Activated CD8-positive, alpha-beta memory T cell treated with anti-CD3 and anti-CD28 coated beads for 1 hour (primary cell): ENCODE data around the gene PLCB4.
"Not testable (repeated sequence)": the region's sequence is repeated elsewhere in the genome, so short reads cannot be mapped to it uniquely, and the experiment has no call there.

ENCODE experiments used
- DNase-seq, 2 donors: peaks; one replicate each; pipeline ENCODE4 v3.0.0-alpha.2; 2020; ENCODE audit warnings: low read depth in 1 of 2; ENCODE audit errors: extremely low read depth in 1 of 2

Gene PLCB4

GRCh38 chr20:9348747-9349146 lies 279.9 kb downstream of the PLCB4 start:
- no peak for DNase-seq

- no peak for DNase-seq
These were observed 280.4 kb downstream of the PLCB4 start for GRCh38 chr20:9349249-9349648.

DNA sequence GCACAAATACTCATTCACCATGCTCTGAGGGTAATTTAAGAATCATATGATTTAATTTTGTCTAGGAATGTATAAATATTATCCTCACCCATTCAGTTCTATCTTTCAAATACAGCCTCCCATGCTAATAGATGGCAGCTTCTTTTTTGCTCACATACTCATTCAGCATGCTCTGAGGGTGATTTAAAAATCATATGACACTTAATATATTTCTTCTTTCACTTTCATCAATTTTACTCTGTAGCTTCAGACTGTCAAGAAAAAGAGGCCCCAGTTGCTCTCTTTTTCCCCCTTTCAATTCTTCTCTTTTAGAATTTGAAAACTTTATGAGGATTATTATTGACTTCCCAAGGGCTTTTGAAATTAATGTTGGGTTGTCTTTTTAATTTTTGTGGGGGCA lies 283.9 kb downstream of the PLCB4 start:
- DNase-seq = no peak

DNA sequence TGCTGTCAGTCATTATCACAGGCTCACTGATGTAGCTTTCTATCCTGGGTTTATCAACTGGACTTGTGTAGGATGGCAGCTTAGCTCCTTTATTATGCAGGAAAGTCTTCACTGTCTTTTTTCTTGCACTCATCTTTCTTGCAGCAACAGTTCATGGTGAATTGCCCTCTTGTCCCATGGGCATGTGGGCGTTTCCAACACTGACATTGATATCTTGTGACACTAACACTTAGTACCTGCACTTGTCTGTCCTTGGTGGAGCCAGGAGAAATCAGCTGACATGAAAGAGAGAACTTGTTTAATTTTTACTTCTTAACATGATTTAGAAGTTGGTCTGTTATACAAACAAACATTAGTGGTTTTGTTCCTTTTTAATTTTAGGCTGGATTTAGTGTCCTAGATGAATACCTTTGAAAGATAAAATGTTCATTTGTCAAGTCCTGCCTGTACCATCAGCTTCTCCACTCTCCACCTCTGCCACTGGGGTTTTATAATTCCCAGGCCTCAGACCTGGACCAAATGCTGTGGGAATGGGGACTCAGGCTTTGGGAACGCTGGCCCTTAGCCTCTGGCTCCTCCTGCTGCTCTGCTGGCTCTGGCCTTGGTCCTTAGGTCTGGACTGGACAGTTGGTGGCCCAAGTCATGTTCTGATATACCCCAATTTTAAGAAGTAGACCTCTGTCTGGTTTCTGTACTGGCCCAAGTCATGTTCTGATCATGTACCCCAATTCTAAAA lies 284.5 kb downstream of the PLCB4 start:
- DNase-seq = no peak

DNA sequence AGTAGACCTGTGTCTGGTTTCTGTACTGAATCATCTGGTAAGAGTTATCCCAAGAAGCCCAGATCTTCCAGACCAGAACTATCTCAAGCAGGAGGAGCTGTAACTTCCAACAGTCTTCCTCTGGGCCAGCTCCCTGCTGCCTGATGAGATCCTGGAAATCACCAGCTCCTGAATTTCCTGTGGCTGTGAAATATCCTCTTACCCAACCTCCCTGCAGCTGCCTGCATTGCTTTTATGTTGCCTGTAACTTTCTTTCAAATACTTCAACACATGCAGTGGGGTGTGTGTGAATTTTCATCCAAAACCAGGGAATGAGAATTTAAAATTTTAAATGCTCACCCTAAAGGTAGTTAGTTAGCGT lies 285.0 kb downstream of the PLCB4 start:
- DNase-seq = no peak

GRCh38 chr20:9354579-9354978 lies 285.7 kb downstream of the PLCB4 start:
- DNase-seq = no peak

DNA sequence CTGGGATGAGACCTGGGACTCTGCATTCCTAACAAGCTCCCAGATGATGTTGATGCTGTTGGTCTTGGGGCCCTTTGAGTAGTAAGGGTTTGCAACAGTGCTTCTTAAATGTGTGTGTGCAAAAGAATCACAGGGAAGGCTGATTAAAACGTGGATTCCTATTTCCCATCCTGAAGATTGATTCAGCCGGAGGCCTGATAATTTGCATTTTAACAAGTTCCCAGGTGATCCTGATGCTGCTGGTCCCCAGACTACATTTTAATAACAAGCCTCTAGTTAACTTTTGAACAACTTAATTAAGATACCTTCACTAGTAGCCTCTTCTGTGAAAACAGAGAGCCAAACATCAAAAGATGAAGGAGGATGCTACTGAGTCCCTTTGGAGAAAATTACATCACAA lies 289.1 kb downstream of the PLCB4 start:
- no peak for DNase-seq

DNA sequence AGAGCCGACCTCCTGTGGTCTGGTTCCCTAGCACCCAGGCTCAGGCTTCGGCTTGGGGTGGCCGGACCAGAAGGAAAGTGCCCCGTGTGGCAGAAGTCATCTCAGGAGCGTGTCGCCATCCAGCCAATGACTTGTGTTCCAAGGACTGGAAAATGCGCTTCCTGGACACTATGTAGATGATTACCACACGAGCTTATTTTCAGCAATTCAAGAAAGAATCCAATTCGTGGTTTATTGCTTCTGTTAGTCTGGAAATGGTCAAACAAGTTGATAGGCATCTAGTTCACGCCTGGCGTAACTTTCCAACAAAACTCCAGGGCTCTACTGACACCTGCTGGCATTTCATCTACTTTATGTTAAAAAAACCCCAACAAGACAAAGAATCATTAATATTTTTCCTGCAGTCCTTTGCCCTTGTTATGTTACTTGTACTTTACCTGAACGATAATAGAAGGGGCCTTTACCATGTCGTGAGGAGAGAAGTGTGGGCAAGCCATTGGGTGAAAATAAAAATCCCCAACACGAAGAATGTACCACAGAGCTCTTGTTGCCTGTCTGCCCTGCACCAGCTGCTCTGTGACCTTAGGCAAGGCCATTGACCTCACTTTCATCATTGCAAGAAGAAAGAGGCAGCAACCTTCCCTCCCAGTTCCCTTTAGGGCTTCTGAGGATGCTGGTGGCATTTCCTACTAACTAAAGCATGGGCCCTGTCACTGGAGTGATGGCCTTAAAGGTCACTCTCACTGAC lies 290.8 kb downstream of the PLCB4 start:
- DNase-seq = no peak

GRCh38 chr20:9360431-9360830 lies 291.5 kb downstream of the PLCB4 start:
- no peak for DNase-seq

- DNase-seq = no peak
These were observed 294.8 kb downstream of the PLCB4 start for GRCh38 chr20:9363673-9364072.

- DNase-seq = no peak
These were observed 298.4 kb downstream of the PLCB4 start for GRCh38 chr20:9367328-9367727.

- DNase-seq = no peak
These were observed 298.9 kb downstream of the PLCB4 start for GRCh38 chr20:9367746-9368145.

- DNase-seq = no peak
These were observed 300.0 kb downstream of the PLCB4 start for GRCh38 chr20:9368893-9369292.

- no peak for DNase-seq
These were observed 300.7 kb downstream of the PLCB4 start for GRCh38 chr20:9369557-9369956.

GRCh38 chr20:9374072-9374471 lies 305.2 kb downstream of the PLCB4 start:
- DNase-seq = no peak

DNA sequence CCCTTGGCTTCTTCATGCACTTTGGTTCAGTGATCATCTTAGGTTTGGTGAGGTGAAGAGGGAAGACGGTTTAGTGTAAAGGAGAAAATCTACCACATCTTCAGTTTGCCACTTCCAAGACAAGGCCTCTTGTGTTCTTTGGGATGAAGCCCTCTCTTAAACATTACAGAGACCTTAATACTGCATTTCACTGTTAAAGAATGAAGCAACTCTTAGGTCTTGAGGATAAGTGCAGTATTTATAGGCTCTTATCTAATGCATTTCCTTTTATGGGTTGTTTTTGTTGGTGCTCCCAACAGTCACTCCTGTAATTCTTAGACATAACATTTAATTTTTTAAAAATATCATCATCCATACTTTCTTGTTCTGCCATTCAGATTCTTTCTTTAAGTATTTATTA lies 305.6 kb downstream of the PLCB4 start:
- no peak for DNase-seq

- no peak for DNase-seq
These were observed 306.4 kb downstream of the PLCB4 start for GRCh38 chr20:9375221-9375681.

DNA sequence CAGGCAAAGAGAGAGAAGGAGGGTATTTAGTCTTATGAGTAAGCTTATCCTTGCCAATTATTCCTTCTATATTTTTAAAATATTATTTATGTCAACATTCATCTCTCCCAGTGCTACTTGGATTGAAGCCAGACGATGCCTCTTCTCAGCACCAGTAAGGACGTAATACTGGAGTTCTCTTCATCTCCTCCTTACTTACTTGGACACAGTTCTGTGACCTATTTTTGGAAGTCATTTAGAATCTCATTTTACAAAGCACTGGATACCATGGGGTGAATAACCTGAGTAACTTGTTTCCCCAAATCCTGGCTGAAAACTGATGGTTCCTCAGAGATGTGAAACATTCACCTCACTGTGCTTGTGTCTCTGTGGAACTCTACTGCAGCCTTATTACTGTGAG lies 308.1 kb downstream of the PLCB4 start:
- no peak for DNase-seq

DNA sequence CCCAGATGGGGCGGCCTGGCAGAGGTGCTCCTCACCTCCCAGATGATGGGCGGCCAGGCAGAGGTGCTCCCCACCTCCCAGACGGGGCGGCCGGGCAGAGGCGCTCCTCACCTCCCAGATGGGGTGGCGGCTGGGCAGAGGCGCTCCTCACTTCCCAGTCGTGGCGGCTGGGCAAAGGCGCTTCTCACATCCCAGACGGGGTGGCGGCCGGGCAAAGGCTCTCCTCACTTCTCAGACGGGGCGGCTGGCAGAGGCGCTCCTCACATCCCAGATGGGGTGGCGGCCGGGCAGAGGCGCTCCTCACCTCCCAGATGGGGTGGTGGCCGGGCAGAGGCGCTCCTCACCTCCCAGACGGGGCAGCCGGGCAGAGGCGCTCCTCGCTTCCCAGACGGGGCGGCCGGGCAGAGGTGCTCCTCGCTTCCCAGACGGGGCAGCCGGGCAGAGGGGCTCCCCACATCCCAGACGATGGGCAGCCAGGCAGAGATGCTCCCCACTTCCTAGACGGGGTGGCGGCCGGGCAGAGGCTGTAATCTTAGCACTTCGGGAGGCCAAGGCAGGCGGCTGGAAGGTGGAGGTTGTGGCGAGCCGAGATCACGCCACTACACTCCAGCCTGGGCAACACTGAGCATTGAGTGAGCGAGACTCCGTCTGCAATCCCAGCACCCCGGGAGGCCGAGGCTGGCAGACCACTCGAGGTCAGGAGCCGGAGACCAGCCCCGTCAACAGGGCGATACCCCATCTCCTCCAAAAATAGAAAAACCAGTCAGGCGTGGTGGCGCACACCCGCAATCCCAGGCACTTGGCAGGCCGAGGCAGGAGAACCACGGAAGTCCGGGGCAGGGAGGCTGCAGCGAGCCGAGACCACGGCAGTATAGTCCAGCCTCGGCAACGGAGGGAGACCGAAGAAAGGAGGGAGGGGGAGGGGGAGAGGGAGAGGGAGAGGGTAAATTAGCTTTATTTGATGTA lies 316.7 kb downstream of the PLCB4 start:
- not testable (repeated sequence) for DNase-seq

GRCh38 chr20:9388160-9388812 lies 319.4 kb downstream of the PLCB4 start:
- DNase-seq = no peak

- DNase-seq = no peak
These were observed 319.9 kb downstream of the PLCB4 start for GRCh38 chr20:9388813-9389161.
